HEK293 (cell line): Measurements from ENCODE around the gene NAV3.

Experiments
- CTCF ChIA-PET: fragments of 350-600 bp; formaldehyde crosslinking; extraction: SDS; loops from one replicate; lab custom pipeline; 2021; ENCODE audit warnings: antibody characterized with exemption; lab: Yijun Ruan, JAX
- POLR2A ChIA-PET: fragments of 300-600 bp; formaldehyde crosslinking; extraction: SDS; loops from one replicate; lab custom pipeline; 2020; ENCODE audit warnings: antibody characterized with exemption, inconsistent platforms; lab: Yijun Ruan, JAX
- H3K27ac ChIP-seq: fragments of 200-500 bp; sonication (Bioruptor generic); 2 replicates; pipeline ENCODE4 v1.5.1; 2014; ENCODE audit warnings: low read depth, low read length, control low read depth, inconsistent platforms; ENCODE audit errors: extremely low read depth
- H3K36me3 ChIP-seq, 2 experiments: fragments of 200-500 bp in 1 of 2; sonication (Bioruptor generic) in 1 of 2; 1 replicate in 1 of 2; 2 replicates in 1 of 2; pipeline ENCODE4 v1.5.1; 2014 to 2017; ENCODE audit warnings: inconsistent platforms in 2 of 2, low read length in 2 of 2; ENCODE audit not compliant: control insufficient read depth in 2 of 2, insufficient read depth in 1 of 2
- H3K4me1 ChIP-seq: fragments of 200-500 bp; sonication (Bioruptor generic); 2 replicates; pipeline ENCODE4 v1.5.1; 2014; ENCODE audit warnings: mild to moderate bottlenecking, low read length, inconsistent platforms; ENCODE audit not compliant: control insufficient read depth, insufficient read depth
- H3K4me3 ChIP-seq: 2 replicates; pipeline ENCODE4 v1.5.1; 2011; ENCODE audit warnings: low read depth, mild to moderate bottlenecking, control low read depth, low read length, moderate library complexity
- H3K9me3 ChIP-seq: fragments of 200-500 bp; sonication (Bioruptor generic); 2 replicates; pipeline ENCODE4 v1.5.1; 2014; ENCODE audit warnings: low read depth, low read length, inconsistent platforms; ENCODE audit not compliant: control insufficient read depth, insufficient read depth
- GLIS2 ChIP-seq: fragments of 450-650 bp; formaldehyde crosslinking; IDR thresholded peaks from 2 replicates; pipeline ENCODE4 v1.5.1; 2016; ENCODE audit warnings: missing biosample characterization, missing genetic modification characterization
- PRDM1 ChIP-seq: fragments of 450-650 bp; formaldehyde crosslinking; IDR thresholded peaks from 2 replicates; pipeline ENCODE4; 2016; ENCODE audit warnings: missing biosample characterization, missing genetic modification characterization
- SETDB1 ChIP-seq: IDR thresholded peaks from one replicate; pipeline ENCODE4 v1.6.1; 2017; ENCODE audit warnings: mild to moderate bottlenecking, low read length, moderate library complexity, mixed read lengths; ENCODE audit not compliant: insufficient read length
- ZFP69B ChIP-seq: fragments of 450-650 bp; formaldehyde crosslinking; IDR thresholded peaks from 2 replicates; pipeline ENCODE4 v1.5.1; 2016; ENCODE audit warnings: missing biosample characterization, missing genetic modification characterization
- ZNF155 ChIP-seq: fragments of 450-650 bp; formaldehyde crosslinking; IDR thresholded peaks from 2 replicates; pipeline ENCODE4 v1.5.1; 2016; ENCODE audit warnings: missing biosample characterization, missing genetic modification characterization
- ZNF16 ChIP-seq: fragments of 450-650 bp; formaldehyde crosslinking; IDR thresholded peaks from 2 replicates; pipeline ENCODE4 v1.5.1; 2016; ENCODE audit warnings: low read depth, missing biosample characterization, missing genetic modification characterization
- ZNF174 ChIP-seq: fragments of 450-650 bp; formaldehyde crosslinking; IDR thresholded peaks from 2 replicates; pipeline ENCODE4 v1.5.0; 2017; ENCODE audit warnings: missing biosample characterization, mild to moderate bottlenecking, missing genetic modification characterization
- ZNF184 ChIP-seq: fragments of 450-650 bp; IDR thresholded peaks from 2 replicates; pipeline ENCODE4 v1.5.1; 2018; ENCODE audit warnings: missing biosample characterization, mild to moderate bottlenecking, missing genetic modification characterization
- ZNF211 ChIP-seq: fragments of 450-650 bp; formaldehyde crosslinking; IDR thresholded peaks from 2 replicates; pipeline ENCODE4 v1.5.1; 2016; ENCODE audit warnings: low read depth, missing biosample characterization, missing genetic modification characterization
- ZNF266 ChIP-seq: fragments of 450-650 bp; formaldehyde crosslinking; IDR thresholded peaks from 2 replicates; pipeline ENCODE4 v1.5.1; 2016; ENCODE audit warnings: missing biosample characterization, missing genetic modification characterization, low read depth
- ZNF335 ChIP-seq: fragments of 450-650 bp; formaldehyde crosslinking; conservative IDR thresholded peaks from 2 replicates; pipeline ENCODE4 v1.5.1; 2016; ENCODE audit warnings: missing biosample characterization, missing genetic modification characterization
- ZNF366 ChIP-seq: fragments of 450-650 bp; formaldehyde crosslinking; conservative IDR thresholded peaks from 2 replicates; pipeline ENCODE4 v1.5.1; 2016; ENCODE audit warnings: missing biosample characterization, missing genetic modification characterization
- ZNF37A ChIP-seq: fragments of 450-650 bp; IDR thresholded peaks from 2 replicates; pipeline ENCODE4 v1.5.1; 2018; ENCODE audit warnings: missing biosample characterization, missing genetic modification characterization
- ZNF391 ChIP-seq: fragments of 450-650 bp; formaldehyde crosslinking; IDR thresholded peaks from 2 replicates; pipeline ENCODE4 v1.5.1; 2016; ENCODE audit warnings: low read depth, missing biosample characterization, missing genetic modification characterization, borderline replicate concordance
- ZNF423 ChIP-seq: fragments of 450-650 bp; formaldehyde crosslinking; IDR thresholded peaks from 2 replicates; pipeline ENCODE4 v1.5.1; 2016; ENCODE audit warnings: missing biosample characterization, missing genetic modification characterization
- ZNF521 ChIP-seq: fragments of 450-650 bp; formaldehyde crosslinking; IDR thresholded peaks from 2 replicates; pipeline ENCODE4 v1.5.1; 2017; ENCODE audit warnings: missing biosample characterization, mild to moderate bottlenecking, missing genetic modification characterization
- ZNF529 ChIP-seq: fragments of 450-650 bp; formaldehyde crosslinking; IDR thresholded peaks from 2 replicates; pipeline ENCODE4 v1.5.1; 2017; ENCODE audit warnings: missing genetic modification characterization, missing biosample characterization; ENCODE audit not compliant: insufficient replicate concordance
- ZNF623 ChIP-seq: fragments of 450-650 bp; formaldehyde crosslinking; IDR thresholded peaks from 2 replicates; pipeline ENCODE4 v1.5.1; 2016; ENCODE audit warnings: missing biosample characterization, missing genetic modification characterization
- ZNF660 ChIP-seq: fragments of 450-650 bp; IDR thresholded peaks from 2 replicates; pipeline ENCODE4 v1.5.1; 2018; ENCODE audit warnings: missing biosample characterization, mild to moderate bottlenecking, missing genetic modification characterization
- ZNF670 ChIP-seq: fragments of 450-650 bp; formaldehyde crosslinking; IDR thresholded peaks from 2 replicates; pipeline ENCODE4 v1.5.1; 2016; ENCODE audit warnings: missing biosample characterization, missing genetic modification characterization, low read depth
- ZNF843 ChIP-seq: fragments of 450-650 bp; formaldehyde crosslinking; IDR thresholded peaks from 2 replicates; pipeline ENCODE4 v1.5.1; 2016; ENCODE audit warnings: missing biosample characterization, missing genetic modification characterization
- TF ChIP-seq, protein P1 (sequence below): fragments of 450-650 bp; formaldehyde crosslinking; IDR thresholded peaks from 2 replicates; pipeline ENCODE4 v1.5.1; 2016; ENCODE audit warnings: missing biosample characterization, missing genetic modification characterization
- TF ChIP-seq, protein P2 (sequence below): fragments of 450-650 bp; formaldehyde crosslinking; IDR thresholded peaks from 2 replicates; pipeline ENCODE4 v1.5.1; 2016; ENCODE audit warnings: missing biosample characterization, missing genetic modification characterization
- TF ChIP-seq, protein P3 (sequence below): fragments of 450-650 bp; formaldehyde crosslinking; optimal IDR thresholded peaks from 2 replicates; pipeline ENCODE3; 2016; ENCODE audit warnings: missing biosample characterization, mild to moderate bottlenecking, missing genetic modification characterization
- TF ChIP-seq, protein P4 (sequence below): fragments of 450-650 bp; IDR thresholded peaks from 2 replicates; pipeline ENCODE4 v1.5.1; 2018; ENCODE audit warnings: missing biosample characterization, mild to moderate bottlenecking, missing genetic modification characterization

The NAV3 gene

DNA sequence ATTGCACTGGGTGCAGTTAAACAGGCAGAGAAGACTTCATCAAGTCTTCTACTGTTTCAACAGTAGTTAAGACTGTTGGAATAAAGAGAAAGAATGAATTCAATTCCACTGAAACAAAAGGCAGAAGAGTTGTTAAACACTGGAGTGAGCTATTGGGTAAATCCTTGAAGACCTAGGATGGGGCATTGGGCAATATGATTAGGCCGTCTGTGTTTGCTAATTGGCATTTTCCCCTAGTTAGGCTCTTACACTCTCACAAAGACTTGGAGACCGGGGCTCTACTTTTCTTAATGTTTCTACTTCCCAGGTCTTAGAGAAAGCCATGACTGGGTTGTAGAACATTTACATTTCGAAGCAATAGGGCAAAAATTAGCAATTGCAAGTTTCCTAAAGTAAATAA lies 402.1 kb downstream of the NAV3 start (continued):
- TF ChIP-seq, protein P1, sequence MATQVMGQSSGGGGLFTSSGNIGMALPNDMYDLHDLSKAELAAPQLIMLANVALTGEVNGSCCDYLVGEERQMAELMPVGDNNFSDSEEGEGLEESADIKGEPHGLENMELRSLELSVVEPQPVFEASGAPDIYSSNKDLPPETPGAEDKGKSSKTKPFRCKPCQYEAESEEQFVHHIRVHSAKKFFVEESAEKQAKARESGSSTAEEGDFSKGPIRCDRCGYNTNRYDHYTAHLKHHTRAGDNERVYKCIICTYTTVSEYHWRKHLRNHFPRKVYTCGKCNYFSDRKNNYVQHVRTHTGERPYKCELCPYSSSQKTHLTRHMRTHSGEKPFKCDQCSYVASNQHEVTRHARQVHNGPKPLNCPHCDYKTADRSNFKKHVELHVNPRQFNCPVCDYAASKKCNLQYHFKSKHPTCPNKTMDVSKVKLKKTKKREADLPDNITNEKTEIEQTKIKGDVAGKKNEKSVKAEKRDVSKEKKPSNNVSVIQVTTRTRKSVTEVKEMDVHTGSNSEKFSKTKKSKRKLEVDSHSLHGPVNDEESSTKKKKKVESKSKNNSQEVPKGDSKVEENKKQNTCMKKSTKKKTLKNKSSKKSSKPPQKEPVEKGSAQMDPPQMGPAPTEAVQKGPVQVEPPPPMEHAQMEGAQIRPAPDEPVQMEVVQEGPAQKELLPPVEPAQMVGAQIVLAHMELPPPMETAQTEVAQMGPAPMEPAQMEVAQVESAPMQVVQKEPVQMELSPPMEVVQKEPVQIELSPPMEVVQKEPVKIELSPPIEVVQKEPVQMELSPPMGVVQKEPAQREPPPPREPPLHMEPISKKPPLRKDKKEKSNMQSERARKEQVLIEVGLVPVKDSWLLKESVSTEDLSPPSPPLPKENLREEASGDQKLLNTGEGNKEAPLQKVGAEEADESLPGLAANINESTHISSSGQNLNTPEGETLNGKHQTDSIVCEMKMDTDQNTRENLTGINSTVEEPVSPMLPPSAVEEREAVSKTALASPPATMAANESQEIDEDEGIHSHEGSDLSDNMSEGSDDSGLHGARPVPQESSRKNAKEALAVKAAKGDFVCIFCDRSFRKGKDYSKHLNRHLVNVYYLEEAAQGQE, result no peak
- TF ChIP-seq ZNF843, result no peak
- no peak for TF ChIP-seq ZNF174 (tag by site-specific recombination)

DNA sequence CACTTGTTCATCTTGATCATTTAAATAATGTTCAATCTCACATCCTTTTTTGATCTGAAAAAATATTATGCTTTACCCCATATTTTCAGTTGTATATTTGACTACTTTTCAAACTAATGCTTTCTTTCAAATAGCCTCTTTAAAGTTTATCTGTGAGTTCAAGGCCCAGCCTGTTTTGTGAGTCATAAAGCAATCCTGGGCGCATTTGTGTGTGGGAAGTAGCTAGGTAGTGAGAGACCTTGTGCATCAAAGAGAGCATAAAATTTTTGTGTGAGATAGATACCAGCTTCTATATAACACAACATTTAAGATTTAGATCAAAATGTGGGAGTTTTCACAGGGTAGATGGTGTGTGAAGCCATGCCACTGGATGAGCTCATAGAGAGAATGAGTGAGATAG lies 405.6 kb downstream of the NAV3 start:
- CTCF ChIA-PET, result no interaction called here

DNA sequence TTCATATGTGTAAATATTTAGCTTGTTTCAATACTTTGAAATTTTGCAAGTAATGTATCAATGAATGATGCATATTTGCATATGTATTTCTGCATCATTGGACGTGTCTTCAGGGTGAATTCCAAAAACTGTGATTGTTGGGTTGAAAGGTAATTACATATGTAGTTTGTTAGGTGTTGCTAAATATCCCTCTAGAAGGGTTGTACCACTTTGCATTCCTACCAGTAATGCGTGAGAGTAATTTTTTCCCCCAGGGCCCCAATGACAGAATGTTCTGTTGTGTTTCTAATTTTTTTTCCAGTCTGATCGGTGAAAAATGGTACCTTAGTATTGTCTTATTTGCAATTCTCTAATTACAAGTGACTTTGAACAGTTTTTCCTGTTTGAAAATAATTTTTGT lies 408.9 kb downstream of the NAV3 start:
- CTCF ChIA-PET, result interaction anchor here (1.2 kb wide), 1 partner anchor 9 kb away, joined by 7 read pairs; no protein-coding TSS in a partner anchor
- POLR2A ChIA-PET, result no interaction called here
- Histone ChIP-seq H3K9me3 (no peaks in the 10 kb centered on the region), H3K27ac (no peak overlapping the region), H3K4me1 (no peaks in the 10 kb centered on the region), H3K4me3 (no peak overlapping the region)
- TF ChIP-seq ZNF623 (no peak), ZNF423 (no peak), ZNF266 (tag by site-specific recombination) (no peak), ZNF529 (tag by site-specific recombination) (no peak), ZNF660 (tag by site-specific recombination) (no peak), ZNF391 (tag by site-specific recombination) (no peak), ZNF155 (tag by site-specific recombination) (no peak), ZNF366 (tag by site-specific recombination) (no peak)
- TF ChIP-seq, protein P2, sequence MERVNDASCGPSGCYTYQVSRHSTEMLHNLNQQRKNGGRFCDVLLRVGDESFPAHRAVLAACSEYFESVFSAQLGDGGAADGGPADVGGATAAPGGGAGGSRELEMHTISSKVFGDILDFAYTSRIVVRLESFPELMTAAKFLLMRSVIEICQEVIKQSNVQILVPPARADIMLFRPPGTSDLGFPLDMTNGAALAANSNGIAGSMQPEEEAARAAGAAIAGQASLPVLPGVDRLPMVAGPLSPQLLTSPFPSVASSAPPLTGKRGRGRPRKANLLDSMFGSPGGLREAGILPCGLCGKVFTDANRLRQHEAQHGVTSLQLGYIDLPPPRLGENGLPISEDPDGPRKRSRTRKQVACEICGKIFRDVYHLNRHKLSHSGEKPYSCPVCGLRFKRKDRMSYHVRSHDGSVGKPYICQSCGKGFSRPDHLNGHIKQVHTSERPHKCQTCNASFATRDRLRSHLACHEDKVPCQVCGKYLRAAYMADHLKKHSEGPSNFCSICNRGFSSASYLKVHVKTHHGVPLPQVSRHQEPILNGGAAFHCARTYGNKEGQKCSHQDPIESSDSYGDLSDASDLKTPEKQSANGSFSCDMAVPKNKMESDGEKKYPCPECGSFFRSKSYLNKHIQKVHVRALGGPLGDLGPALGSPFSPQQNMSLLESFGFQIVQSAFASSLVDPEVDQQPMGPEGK (tag by site-specific recombination), result no peak
- TF ChIP-seq, all 188 proteins: peak for 0
- H3K36me3 ChIP-seq, result no peaks in the 10 kb centered on the region

More for the DNA sequence above, 405.6 kb downstream of the NAV3 start:
- no peaks in the 10 kb centered on the region for H3K36me3 ChIP-seq
- TF ChIP-seq GLIS2 (tag by site-specific recombination) (no peak), ZFP69B (tag by site-specific recombination) (no peak), ZNF37A (tag by site-specific recombination) (no peak), ZNF335 (no peak)
- no peaks in the 10 kb centered on the region for H3K9me3 ChIP-seq
- H3K4me1 ChIP-seq, result no peaks in the 10 kb centered on the region
- no peak overlapping the region for H3K4me3 ChIP-seq
- H3K27ac ChIP-seq, result no peak overlapping the region
- POLR2A ChIA-PET, result no interaction called here

DNA sequence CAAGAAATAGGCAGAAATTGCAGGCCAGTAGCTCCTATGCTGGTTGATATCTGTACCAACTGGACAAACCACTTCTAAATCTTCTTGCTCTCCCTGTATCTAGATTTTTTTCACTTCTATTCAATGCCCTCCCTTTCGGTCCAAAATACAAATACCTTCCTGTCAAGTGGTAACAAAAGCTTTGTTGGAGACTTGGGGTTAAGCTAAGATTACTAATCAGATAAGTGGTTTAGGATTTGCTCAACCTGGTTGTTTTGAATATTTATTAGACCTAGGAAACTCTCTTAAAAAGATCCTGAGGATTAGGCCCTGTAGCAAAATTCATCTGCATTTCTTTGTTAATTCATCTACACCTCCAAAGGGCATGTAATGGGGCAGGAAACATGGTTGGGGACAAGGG lies 410.1 kb downstream of the NAV3 start:
- POLR2A ChIA-PET, result no interaction called here
- Histone ChIP-seq H3K9me3 (no peaks in the 10 kb centered on the region), H3K36me3 (no peaks in the 10 kb centered on the region), H3K27ac (no peak overlapping the region), H3K4me1 (no peaks in the 10 kb centered on the region), H3K4me3 (no peak overlapping the region)
- CTCF ChIA-PET, result interaction anchor here (0.7 kb wide), 1 partner anchor 21 kb away, joined by 3 read pairs; no protein-coding TSS in a partner anchor
- TF ChIP-seq, protein P3, sequence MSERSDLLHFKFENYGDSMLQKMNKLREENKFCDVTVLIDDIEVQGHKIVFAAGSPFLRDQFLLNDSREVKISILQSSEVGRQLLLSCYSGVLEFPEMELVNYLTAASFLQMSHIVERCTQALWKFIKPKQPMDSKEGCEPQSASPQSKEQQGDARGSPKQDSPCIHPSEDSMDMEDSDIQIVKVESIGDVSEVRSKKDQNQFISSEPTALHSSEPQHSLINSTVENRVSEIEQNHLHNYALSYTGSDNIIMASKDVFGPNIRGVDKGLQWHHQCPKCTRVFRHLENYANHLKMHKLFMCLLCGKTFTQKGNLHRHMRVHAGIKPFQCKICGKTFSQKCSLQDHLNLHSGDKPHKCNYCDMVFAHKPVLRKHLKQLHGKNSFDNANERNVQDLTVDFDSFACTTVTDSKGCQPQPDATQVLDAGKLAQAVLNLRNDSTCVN (tag by site-specific recombination), result no peak
- TF ChIP-seq ZNF521, result no peak
- no peak for TF ChIP-seq ZNF184
- no peak for TF ChIP-seq ZNF670 (tag by site-specific recombination)
- no peak for TF ChIP-seq SETDB1
- no peak for TF ChIP-seq ZNF211 (tag by site-specific recombination)
- no peak for TF ChIP-seq ZNF16
- TF ChIP-seq, protein P4, sequence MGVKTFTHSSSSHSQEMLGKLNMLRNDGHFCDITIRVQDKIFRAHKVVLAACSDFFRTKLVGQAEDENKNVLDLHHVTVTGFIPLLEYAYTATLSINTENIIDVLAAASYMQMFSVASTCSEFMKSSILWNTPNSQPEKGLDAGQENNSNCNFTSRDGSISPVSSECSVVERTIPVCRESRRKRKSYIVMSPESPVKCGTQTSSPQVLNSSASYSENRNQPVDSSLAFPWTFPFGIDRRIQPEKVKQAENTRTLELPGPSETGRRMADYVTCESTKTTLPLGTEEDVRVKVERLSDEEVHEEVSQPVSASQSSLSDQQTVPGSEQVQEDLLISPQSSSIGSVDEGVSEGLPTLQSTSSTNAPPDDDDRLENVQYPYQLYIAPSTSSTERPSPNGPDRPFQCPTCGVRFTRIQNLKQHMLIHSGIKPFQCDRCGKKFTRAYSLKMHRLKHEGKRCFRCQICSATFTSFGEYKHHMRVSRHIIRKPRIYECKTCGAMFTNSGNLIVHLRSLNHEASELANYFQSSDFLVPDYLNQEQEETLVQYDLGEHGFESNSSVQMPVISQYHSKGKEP (tag by site-specific recombination), result no peak
- no peak for TF ChIP-seq PRDM1 (tag by site-specific recombination)
